ENCODE measurements around the gene SPAG5.
A peak's percentile ranks its signal among the peaks of the same experiment; 100 is the strongest.
"Not testable (repeated sequence)": the region's sequence is repeated elsewhere in the genome, so short reads cannot be mapped to it uniquely, and the experiment has no call there.

SPAG5 gene

GRCh38 chr17:28599311-28600184 lies 723 bp upstream of the SPAG5 start:
- DNase-seq, result peak; percentile 72 to 73

- no peak for DNase-seq
These were observed 436 bp downstream of the SPAG5 start for GRCh38 chr17:28598389-28598788.

GRCh38 chr17:28597606-28598383 lies 1.0 kb downstream of the SPAG5 start:
- DNase-seq, result no peak

GRCh38 chr17:28592260-28592659 lies 6.6 kb downstream of the SPAG5 start:
- DNase-seq, result no peak

GRCh38 chr17:28585851-28586250 lies 13.0 kb downstream of the SPAG5 start:
- DNase-seq, result no peak

GRCh38 chr17:28584434-28584833 lies 14.4 kb downstream of the SPAG5 start:
- no peak for DNase-seq

- no peak for DNase-seq
These were observed 16.3 kb downstream of the SPAG5 start for GRCh38 chr17:28582513-28582912.

GRCh38 chr17:28580959-28581358 lies 17.9 kb downstream of the SPAG5 start:
- no peak for DNase-seq

GRCh38 chr17:28579526-28579925 lies 19.3 kb downstream of the SPAG5 start:
- no peak for DNase-seq

GRCh38 chr17:28578246-28579195 lies 20.3 kb downstream of the SPAG5 start:
- no peak for DNase-seq

- DNase-seq, result no peak
These were observed 21.4 kb downstream of the SPAG5 start for GRCh38 chr17:28577466-28577824.

GRCh38 chr17:28576758-28577465 lies 21.9 kb downstream of the SPAG5 start, which contains the start of gene ALDOC:
Gene ALDOC (minus strand): TSS chr17:28576895. CDS start chr17:28575532, 1,363 bp downstream.
- peak; percentile 93 to 94 for DNase-seq

GRCh38 chr17:28576016-28576415 lies 22.8 kb downstream of the SPAG5 start:
- not testable (repeated sequence) for DNase-seq

- DNase-seq, result no peak
These were observed 23.6 kb downstream of the SPAG5 start for GRCh38 chr17:28575126-28575795.

GRCh38 chr17:28574526-28574925 lies 24.3 kb downstream of the SPAG5 start:
- DNase-seq, result no peak

- DNase-seq, result no peak
These were observed 24.8 kb downstream of the SPAG5 start for GRCh38 chr17:28573966-28574480.

GRCh38 chr17:28573521-28573920 lies 25.3 kb downstream of the SPAG5 start:
- DNase-seq, result no peak

- no peak for DNase-seq
These were observed 25.8 kb downstream of the SPAG5 start for GRCh38 chr17:28573040-28573380.

- DNase-seq, result no peak
These were observed 26.4 kb downstream of the SPAG5 start for GRCh38 chr17:28572259-28573039.

- peak; percentile 94 to 96 for DNase-seq
These were observed 27.3 kb downstream of the SPAG5 start, which contains the start of gene PIGS for GRCh38 chr17:28571361-28572122. Gene PIGS (minus strand): TSS chr17:28571524. CDS start chr17:28571496, 28 bp downstream.
